ENCODE measurements around the gene ACOXL. TPM values are rescaled to one million over a fixed set of nuclear protein-coding genes. Genes with fewer than 3 reads are reported as not detected.

The ACOXL gene
- total and polyA plus RNA-seq, 9 of the 15 experiments (the other 6 are each of a cell fraction or from before 2014, with no cell fraction given) = 0.31 to 0.56 TPM; not detected in 7

GRCh38 chr2:111121828-111122630 lies 389.7 kb downstream of the ACOXL start (continued):
- 0 out of 2 replicates have a peak, but pooled peaks have one; percentile 10 for TF ChIP-seq ATF1 (CRISPR knock-in tag; IDR thresholded peaks at IDR 0.05)
- TF ChIP-seq ATF1 (tag; IDR thresholded peaks at IDR 0.05) = no peak
- no peak for TF ChIP-seq JUN (IDR thresholded peaks at IDR 0.05; ENCODE audit: borderline replicate concordance, low read depth, low read length)
- 0 out of 2 replicates have a peak, but pooled peaks have one; percentile 59 for TF ChIP-seq JUN (CRISPR knock-in tag; IDR thresholded peaks at IDR 0.05; ENCODE audit: borderline replicate concordance)
- no peak for TF ChIP-seq KDM1A (IDR thresholded peaks at IDR 0.05)
- no peak for TF ChIP-seq NR2C1 (IDR thresholded peaks at IDR 0.05)
- peak; percentile 37; the same call in 1 of the 2 replicates for TF ChIP-seq NR2C1 (tag; IDR thresholded peaks at IDR 0.05)
- TF ChIP-seq GABPB1 (CRISPR knock-in tag; IDR thresholded peaks at IDR 0.05) = peak; percentile 36; the same call in 1 of the 2 replicates
- TF ChIP-seq CEBPG (CRISPR knock-in tag; IDR thresholded peaks at IDR 0.05) = 0 out of 2 replicates have a peak, but pooled peaks have one; percentile 8
- no peak for TF ChIP-seq CEBPG (tag; conservative IDR thresholded peaks at IDR 0.05 in 1 of 2, IDR thresholded peaks at IDR 0.05 in 1 of 2)
- TF ChIP-seq TAF1 (IDR thresholded peaks at IDR 0.05; ENCODE audit: control insufficient read depth, extremely low read depth, insufficient read depth, low read length, severe bottlenecking) = peak; percentile 44
- peak; percentile 82 for TF ChIP-seq RBFOX2 (IDR thresholded peaks at IDR 0.05; ENCODE audit: low read depth, low read length)
- peak; percentile 99 for TF ChIP-seq RBM25 (IDR thresholded peaks at IDR 0.05; ENCODE audit: low read depth, low read length, severe bottlenecking)
- no peak; the same call in 1 of the 2 replicates for TF ChIP-seq MYC (IDR thresholded peaks at IDR 0.05; ENCODE audit: low read depth, low read length)
- TF ChIP-seq MYC (CRISPR knock-in tag; IDR thresholded peaks at IDR 0.05; ENCODE audit: borderline replicate concordance, low read depth) = peak; percentile 22; the same call in 1 of the 2 replicates
- peak; percentile 34; the same call in 1 of the 2 replicates for TF ChIP-seq ZNF224 (CRISPR knock-in tag; IDR thresholded peaks at IDR 0.05)
- TF ChIP-seq KLF1 (tag; IDR thresholded peaks at IDR 0.05) = 0 out of 2 replicates have a peak, but pooled peaks have one; percentile 21
- TF ChIP-seq FOS (IDR thresholded peaks at IDR 0.05; ENCODE audit: extremely low read depth, insufficient read length) = peak; percentile 78
- TF ChIP-seq NR2C2 (CRISPR knock-in tag; IDR thresholded peaks at IDR 0.05) = no peak
- peak; percentile 93 for TF ChIP-seq NR2C2 (tag; IDR thresholded peaks at IDR 0.05)
- peak; percentile 16; the same call in 1 of the 2 replicates for TF ChIP-seq HNRNPL (IDR thresholded peaks at IDR 0.05; ENCODE audit: low read depth, low read length)
- TF ChIP-seq ZNF311 (CRISPR knock-in tag; IDR thresholded peaks at IDR 0.05) = no peak
- TF ChIP-seq SAP30 (IDR thresholded peaks at IDR 0.05; ENCODE audit: borderline replicate concordance, insufficient read depth, low read depth, low read length, poor library complexity, severe bottlenecking) = peak; percentile 39
- TF ChIP-seq DNMT1 (IDR thresholded peaks at IDR 0.05) = no peak
- no peak for TF ChIP-seq GATAD2A (IDR thresholded peaks at IDR 0.05)
- peak; percentile 44 for TF ChIP-seq ZFX (CRISPR knock-in tag; IDR thresholded peaks at IDR 0.05)
- 0 out of 4 replicates have a peak, but pooled peaks of 1 of the 2 experiments have one; percentile 46 for TF ChIP-seq TRIM24 (IDR thresholded peaks at IDR 0.05)
- TF ChIP-seq POLR2A (conservative IDR thresholded peaks at IDR 0.05) = peak; percentile 46; the same call in 1 of the 2 replicates
- TF ChIP-seq, protein P1, sequence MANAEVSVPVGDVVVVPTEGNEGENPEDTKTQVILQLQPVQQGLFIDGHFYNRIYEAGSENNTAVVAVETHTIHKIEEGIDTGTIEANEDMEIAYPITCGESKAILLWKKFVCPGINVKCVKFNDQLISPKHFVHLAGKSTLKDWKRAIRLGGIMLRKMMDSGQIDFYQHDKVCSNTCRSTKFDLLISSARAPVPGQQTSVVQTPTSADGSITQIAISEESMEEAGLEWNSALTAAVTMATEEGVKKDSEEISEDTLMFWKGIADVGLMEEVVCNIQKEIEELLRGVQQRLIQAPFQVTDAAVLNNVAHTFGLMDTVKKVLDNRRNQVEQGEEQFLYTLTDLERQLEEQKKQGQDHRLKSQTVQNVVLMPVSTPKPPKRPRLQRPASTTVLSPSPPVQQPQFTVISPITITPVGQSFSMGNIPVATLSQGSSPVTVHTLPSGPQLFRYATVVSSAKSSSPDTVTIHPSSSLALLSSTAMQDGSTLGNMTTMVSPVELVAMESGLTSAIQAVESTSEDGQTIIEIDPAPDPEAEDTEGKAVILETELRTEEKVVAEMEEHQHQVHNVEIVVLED (CRISPR knock-in tag; IDR thresholded peaks at IDR 0.05) = peak; percentile 81

All from K562 (cell line).